Measurements from ENCODE around the gene EIF2B1.
A peak's percentile ranks its signal among the peaks of the same experiment; 100 is the strongest.

The EIF2B1 gene

GRCh38 chr12:123633379-123634141 is at the start of gene EIF2B1, which contains the start of gene GTF2H3:
Gene EIF2B1, minus strand, starts transcription at chr12:123633686. Its CDS starts 129 bp downstream, at chr12:123633557.
Gene GTF2H3, plus strand, starts transcription at chr12:123633829. Its CDS starts 31 bp downstream, at chr12:123633860.
- DNase-seq: peak; percentile 96

GRCh38 chr12:123681605-123682004 is 48.1 kb upstream of the EIF2B1 start:
- no peak for DNase-seq

GRCh38 chr12:123678981-123679380 is 45.5 kb upstream of the EIF2B1 start:
- no peak for DNase-seq

- no peak for DNase-seq
These were observed 43.3 kb upstream of the EIF2B1 start for GRCh38 chr12:123676616-123677320.

- no peak for DNase-seq
These were observed 42.0 kb upstream of the EIF2B1 start for GRCh38 chr12:123675436-123675835.

GRCh38 chr12:123671876-123672275 is 38.4 kb upstream of the EIF2B1 start:
- DNase-seq: no peak

GRCh38 chr12:123670882-123671728 is 37.6 kb upstream of the EIF2B1 start, which contains the start of gene TCTN2:
Gene TCTN2, plus strand, starts transcription at chr12:123671113. Its CDS starts 128 bp downstream, at chr12:123671241.
- peak; percentile 93 for DNase-seq

- no peak for DNase-seq
These were observed 34.3 kb upstream of the EIF2B1 start for GRCh38 chr12:123667771-123668170.

- no peak for DNase-seq
These were observed 26.7 kb upstream of the EIF2B1 start for GRCh38 chr12:123659996-123660727.

GRCh38 chr12:123657211-123657610 is 23.7 kb upstream of the EIF2B1 start:
- no peak for DNase-seq

- DNase-seq: no peak
These were observed 22.9 kb upstream of the EIF2B1 start for GRCh38 chr12:123656392-123656791.

- DNase-seq: no peak
These were observed 21.9 kb upstream of the EIF2B1 start for GRCh38 chr12:123655420-123655819.

GRCh38 chr12:123654129-123654701 is 20.7 kb upstream of the EIF2B1 start:
- no peak for DNase-seq

- DNase-seq: no peak
These were observed 14.9 kb upstream of the EIF2B1 start for GRCh38 chr12:123648401-123648800.

GRCh38 chr12:123645878-123646277 is 12.4 kb upstream of the EIF2B1 start:
- DNase-seq: no peak

- DNase-seq: no peak
These were observed 11.9 kb upstream of the EIF2B1 start for GRCh38 chr12:123645380-123645779.

- no peak for DNase-seq
These were observed 10.4 kb upstream of the EIF2B1 start for GRCh38 chr12:123643911-123644310.

- DNase-seq: no peak
These were observed 666 bp upstream of the EIF2B1 start for GRCh38 chr12:123634142-123634561.

- DNase-seq: no peak
These were observed 11.6 kb downstream of the EIF2B1 start for GRCh38 chr12:123621619-123622530.

- DNase-seq: no peak
These were observed 12.4 kb downstream of the EIF2B1 start for GRCh38 chr12:123621101-123621500.

GRCh38 chr12:123617580-123617979 is 15.9 kb downstream of the EIF2B1 start:
- DNase-seq: no peak
